Muscle layer of duodenum (tissue), 2 donors: ENCODE data around the gene GAL3ST3.
A peak's percentile ranks its signal among the peaks of the same experiment; 100 is the strongest.
"Not testable (repeated sequence)": the region's sequence is repeated elsewhere in the genome, so short reads cannot be mapped to it uniquely, and the experiment has no call there.

Experiments used
- H3K27ac ChIP-seq: one replicate; pipeline ENCODE4 v1.7.0; 2013; ENCODE audit warnings: mild to moderate bottlenecking, low read length
- H3K27me3 ChIP-seq: one replicate; pipeline ENCODE4 v1.7.0; 2013; ENCODE audit warnings: low read depth, mild to moderate bottlenecking, control low read depth, low read length
- H3K36me3 ChIP-seq, 2 donors: one replicate each; pipeline ENCODE4 v1.7.0; 2013; ENCODE audit warnings: low read length in 2 of 2, control low read depth in 1 of 2, mild to moderate bottlenecking in 1 of 2; ENCODE audit not compliant: insufficient read depth in 2 of 2, control insufficient read depth in 1 of 2
- H3K4me1 ChIP-seq, 2 donors: one replicate each; pipeline ENCODE4 v1.7.0; 2013; ENCODE audit warnings: low read length in 2 of 2, mild to moderate bottlenecking in 2 of 2, control low read depth in 1 of 2, moderate library complexity in 1 of 2; ENCODE audit not compliant: insufficient read depth in 2 of 2, control insufficient read depth in 1 of 2
- H3K4me3 ChIP-seq, 2 donors: one replicate each; pipeline ENCODE4 v1.7.0; 2013; ENCODE audit warnings: low read length in 2 of 2, low read depth in 1 of 2, mild to moderate bottlenecking in 1 of 2
- H3K9me3 ChIP-seq, 2 donors: one replicate each; pipeline ENCODE4 v1.7.0; 2013; ENCODE audit warnings: low read length in 2 of 2, control low read depth in 1 of 2, mild to moderate bottlenecking in 1 of 2; ENCODE audit not compliant: control insufficient read depth in 1 of 2
- donor health status: healthy.

GAL3ST3 gene

DNA sequence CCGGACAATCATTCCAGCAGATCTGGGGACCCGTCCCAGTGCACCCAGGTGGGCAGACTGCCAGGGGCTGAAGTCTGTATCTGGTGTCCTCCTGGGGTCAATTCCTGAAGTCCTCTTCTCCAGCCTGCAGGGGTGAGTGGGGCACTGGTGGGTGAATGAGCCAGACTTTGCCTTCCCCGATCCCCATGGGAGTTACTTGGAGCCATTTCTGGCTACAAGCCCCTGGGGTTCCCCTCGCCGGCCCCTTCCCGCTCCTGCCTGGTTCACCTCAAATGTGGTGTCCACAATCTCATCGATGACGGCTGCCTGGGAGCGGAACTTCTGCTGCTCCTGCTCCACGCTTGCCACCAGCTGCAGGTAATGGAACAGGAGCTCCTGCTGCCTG, 32.2 kb downstream of the GAL3ST3 start:
- Histone ChIP-seq H3K9me3 (no peaks in the 10 kb centered on the region), H3K4me3 (no peak overlapping the region), H3K27ac (no peak overlapping the region), H3K27me3 (peaks cover 12% of the 10 kb centered on the region), H3K36me3 (no peaks in the 10 kb centered on the region), H3K4me1 (peaks cover 0 to 4% of the 10 kb centered on the region in 2 donors)

- H3K27me3 ChIP-seq: peaks cover 12% of the 10 kb centered on the region
- no peaks in the 10 kb centered on the region for H3K9me3 ChIP-seq
- H3K36me3 ChIP-seq: no peaks in the 10 kb centered on the region
- H3K4me1 ChIP-seq: peaks cover 0 to 4% of the 10 kb centered on the region in 2 donors
- no peak overlapping the region for H3K27ac ChIP-seq
- H3K4me3 ChIP-seq: no peak overlapping the region
These were observed 32.8 kb downstream of the GAL3ST3 start for GRCh38 chr11:66015936-66016792.

GRCh38 chr11:66015454-66015881, 33.5 kb downstream of the GAL3ST3 start:
- Histone ChIP-seq H3K4me1 (peaks cover 0 to 4% of the 10 kb centered on the region in 2 donors), H3K36me3 (no peaks in the 10 kb centered on the region), H3K27me3 (peaks cover 12% of the 10 kb centered on the region), H3K27ac (no peak overlapping the region), H3K4me3 (no peak overlapping the region), H3K9me3 (no peaks in the 10 kb centered on the region)

DNA sequence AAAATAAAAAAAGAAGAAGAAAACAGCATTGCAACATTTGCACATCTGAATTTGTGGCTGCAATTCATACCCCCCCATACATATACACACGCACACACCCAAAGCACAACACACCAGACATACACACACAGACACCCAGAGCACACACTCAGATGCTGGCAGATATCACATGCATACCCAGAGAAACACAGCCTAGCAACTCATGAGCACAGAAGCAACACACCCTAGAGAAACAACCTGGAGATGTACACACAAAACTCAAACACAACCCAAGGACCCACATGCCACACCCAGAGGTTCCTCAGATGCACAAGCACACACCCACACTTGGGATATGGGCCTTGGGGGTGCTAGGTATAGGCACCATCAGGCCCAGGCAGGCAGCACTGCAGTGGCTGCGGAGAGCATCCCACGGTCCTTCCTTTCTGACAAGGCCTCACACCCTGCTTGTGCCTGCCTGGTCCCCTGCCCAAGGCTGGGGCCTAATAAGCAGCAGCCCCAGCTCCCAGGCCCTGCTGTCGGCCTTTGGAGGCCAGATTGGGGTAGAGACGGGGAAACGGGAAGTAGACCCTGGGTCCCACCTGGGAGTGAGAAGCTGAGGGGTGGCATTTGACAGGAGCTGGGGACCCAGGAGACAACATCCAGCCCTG, 34.0 kb downstream of the GAL3ST3 start:
- no peak overlapping the region for H3K27ac ChIP-seq
- H3K27me3 ChIP-seq: peaks cover 12% of the 10 kb centered on the region
- H3K4me3 ChIP-seq: no peak overlapping the region
- no peaks in the 10 kb centered on the region for H3K9me3 ChIP-seq
- H3K4me1 ChIP-seq: peaks cover 0 to 4% of the 10 kb centered on the region in 2 donors
- no peaks in the 10 kb centered on the region for H3K36me3 ChIP-seq

DNA sequence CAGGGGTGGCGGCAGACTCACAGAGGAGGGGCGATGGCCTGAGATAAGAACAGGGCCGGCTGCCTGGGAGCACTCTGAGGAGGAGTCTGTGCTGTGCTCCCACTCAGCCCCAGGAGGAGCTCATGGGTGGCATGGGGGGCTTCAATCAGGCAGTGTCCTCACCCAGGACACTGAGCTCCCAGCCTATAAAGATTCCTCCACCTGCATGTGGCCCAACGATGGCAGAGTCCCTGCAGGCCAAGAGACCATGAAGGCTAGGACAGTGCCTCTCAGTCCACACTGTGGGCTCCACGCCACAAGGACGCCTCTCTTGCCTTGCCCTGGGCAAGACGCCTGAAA, 35.2 kb downstream of the GAL3ST3 start:
- no peak overlapping the region for H3K27ac ChIP-seq
- no peaks in the 10 kb centered on the region for H3K9me3 ChIP-seq
- H3K4me1 ChIP-seq: peaks cover 0 to 4% of the 10 kb centered on the region in 2 donors
- H3K27me3 ChIP-seq: peaks cover 12% of the 10 kb centered on the region
- no peaks in the 10 kb centered on the region for H3K36me3 ChIP-seq
- H3K4me3 ChIP-seq: no peak overlapping the region

DNA sequence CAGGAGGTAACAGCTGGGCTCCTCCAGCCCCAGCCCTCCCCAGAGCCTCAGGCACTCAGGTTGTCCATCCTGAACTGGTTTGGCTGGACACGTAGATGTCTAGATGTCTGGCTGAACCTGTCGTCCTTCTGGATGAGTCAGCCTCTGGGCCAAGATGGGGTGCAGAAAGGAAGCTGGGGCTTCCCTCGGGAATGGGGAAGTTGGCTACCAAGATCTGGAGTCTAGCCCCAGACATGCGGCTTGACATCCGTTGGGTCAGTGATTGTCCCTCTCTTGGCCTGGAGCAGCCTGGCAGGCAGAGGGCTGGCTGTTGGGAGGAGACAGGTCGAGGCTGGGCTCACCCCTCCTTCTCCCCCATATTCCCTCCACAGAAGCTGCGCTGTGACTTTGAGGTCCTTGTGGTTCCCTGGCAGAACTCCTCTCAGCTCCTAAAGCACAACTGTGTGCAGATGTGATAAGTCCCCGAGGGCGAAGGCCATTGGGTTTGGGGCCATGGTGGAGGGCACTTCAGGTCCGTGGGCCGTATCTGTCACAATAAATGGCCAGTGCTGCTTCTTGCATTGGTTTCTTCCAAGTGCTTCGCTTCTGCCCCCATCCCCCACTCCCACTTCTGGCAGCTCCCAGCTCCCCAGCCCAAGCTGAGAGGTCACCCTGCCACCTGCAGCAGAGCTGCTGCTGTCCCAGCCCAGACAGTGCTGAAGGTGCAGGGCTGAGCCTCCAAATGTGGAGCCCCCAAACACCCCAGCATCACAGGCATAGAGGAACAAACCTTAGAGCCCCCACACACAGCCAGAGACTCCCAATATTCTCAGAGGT, 35.8 kb downstream of the GAL3ST3 start:
- no peaks in the 10 kb centered on the region for H3K9me3 ChIP-seq
- peaks cover 0 to 4% of the 10 kb centered on the region in 2 donors for H3K4me1 ChIP-seq
- no peak overlapping the region for H3K4me3 ChIP-seq
- H3K27ac ChIP-seq: no peak overlapping the region
- no peaks in the 10 kb centered on the region for H3K36me3 ChIP-seq
- H3K27me3 ChIP-seq: peaks cover 12% of the 10 kb centered on the region

DNA sequence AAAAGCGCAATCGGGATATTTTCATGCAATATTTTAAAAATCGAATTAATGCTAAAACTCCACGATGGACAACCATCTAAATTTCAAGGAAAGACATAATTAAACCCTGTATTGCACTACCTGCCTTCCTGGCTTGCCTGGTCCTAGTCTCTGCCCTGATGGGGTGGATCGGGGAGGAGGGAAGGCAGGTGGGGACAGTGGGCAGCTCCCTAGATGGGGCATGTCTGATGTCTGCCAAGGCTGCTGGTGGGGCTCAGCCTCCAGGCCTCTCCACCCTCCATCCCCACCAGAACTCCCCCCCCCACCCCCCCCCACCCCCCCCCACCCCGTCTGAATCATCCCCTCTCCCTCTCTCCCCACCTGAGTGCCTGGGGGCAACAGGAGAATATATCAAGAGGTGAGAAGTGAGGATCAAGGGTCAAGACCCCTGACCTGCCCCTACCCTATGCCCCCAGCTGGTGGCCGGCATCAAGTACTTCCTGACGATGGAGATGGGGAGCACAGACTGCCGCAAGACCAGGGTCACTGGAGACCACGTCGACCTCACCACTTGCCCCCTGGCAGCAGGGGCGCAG, 36.5 kb downstream of the GAL3ST3 start:
- Histone ChIP-seq H3K27ac (no peak overlapping the region), H3K27me3 (peaks cover 12% of the 10 kb centered on the region), H3K36me3 (no peaks in the 10 kb centered on the region), H3K4me1 (peaks cover 0 to 4% of the 10 kb centered on the region in 2 donors), H3K4me3 (peak overlapping the region in 1 of 2 donors; percentile 50), H3K9me3 (no peaks in the 10 kb centered on the region)

DNA sequence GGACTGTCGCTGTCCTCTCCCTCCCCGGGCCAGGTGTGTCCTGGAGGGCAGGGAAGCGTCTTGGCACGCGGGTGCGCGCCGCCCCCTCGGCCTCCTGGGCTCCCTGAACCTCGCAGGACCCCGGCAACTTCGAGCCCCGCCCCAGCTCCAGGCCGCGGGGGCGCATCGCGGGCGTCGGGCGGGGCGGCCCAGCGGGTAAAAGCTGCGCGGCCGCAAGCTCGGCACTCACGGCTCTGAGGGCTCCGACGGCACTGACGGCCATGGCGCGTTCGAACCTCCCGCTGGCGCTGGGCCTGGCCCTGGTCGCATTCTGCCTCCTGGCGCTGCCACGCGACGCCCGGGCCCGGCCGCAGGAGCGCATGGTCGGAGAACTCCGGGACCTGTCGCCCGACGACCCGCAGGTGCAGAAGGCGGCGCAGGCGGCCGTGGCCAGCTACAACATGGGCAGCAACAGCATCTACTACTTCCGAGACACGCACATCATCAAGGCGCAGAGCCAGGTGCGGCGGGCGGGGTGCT, 37.1 kb downstream of the GAL3ST3 start, which contains the start of gene CST6:
Gene CST6, plus strand, starts transcription at position 224 of the 519 bp plus-strand sequence. Its CDS starts 37 bp downstream, at position 261.
- Histone ChIP-seq H3K4me3 (peak within 1 kb of the TSS in 1 of 2 donors; percentile 50), H3K4me1 (peaks cover 0 to 4% of the 10 kb centered on the region in 2 donors), H3K27me3 (peaks cover 12% of the 10 kb centered on the region), H3K36me3 (no peaks in the 10 kb centered on the region), H3K9me3 (no peaks in the 10 kb centered on the region), H3K27ac (no peak within 1 kb of the TSS)

- H3K27me3 ChIP-seq: peaks cover 12% of the 10 kb centered on the region
- H3K9me3 ChIP-seq: no peaks in the 10 kb centered on the region
- no peaks in the 10 kb centered on the region for H3K36me3 ChIP-seq
- peaks cover 0 to 4% of the 10 kb centered on the region in 2 donors for H3K4me1 ChIP-seq
- H3K4me3 ChIP-seq: peak overlapping the region in 1 of 2 donors; percentile 50
- no peak overlapping the region for H3K27ac ChIP-seq
These were observed 37.6 kb downstream of the GAL3ST3 start for GRCh38 chr11:66011239-66011784.

DNA sequence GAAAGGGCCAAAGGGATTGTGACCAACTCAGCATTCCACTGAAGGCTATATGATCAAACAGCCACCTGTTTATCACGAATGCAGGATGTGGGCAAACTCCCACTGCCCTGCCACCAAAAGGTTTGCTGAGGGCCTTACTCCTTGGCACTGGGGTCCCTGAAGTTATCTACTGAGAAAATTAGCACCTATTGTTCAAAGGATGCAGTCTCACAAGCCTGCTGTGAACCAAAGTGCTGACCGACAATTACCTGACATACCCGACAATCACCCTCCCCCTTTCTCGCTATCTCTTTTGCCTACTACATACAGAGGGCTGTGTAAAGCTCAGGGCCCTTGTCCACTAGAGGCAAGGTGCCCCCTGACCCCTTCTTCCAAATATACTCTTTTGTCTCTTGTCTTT, 38.9 kb downstream of the GAL3ST3 start:
- H3K36me3 ChIP-seq, H3K4me3 ChIP-seq, H3K9me3 ChIP-seq, H3K4me1 ChIP-seq, H3K27ac ChIP-seq: not testable (repeated sequence)
- H3K27me3 ChIP-seq: peaks cover 12% of the 10 kb centered on the region
